ENCODE measurements around the gene FOXL2. TPM values are rescaled to one million over a fixed set of nuclear protein-coding genes. Genes with fewer than 3 reads are reported as not detected.

FOXL2 gene
- total RNA-seq, 1 experiment from 2014 or later: not detected

- H3K9me3 ChIP-seq (ENCODE audit: low read length): no peaks in the 10 kb centered on the region
- H3K4me3 ChIP-seq (ENCODE audit: low read length): peak overlapping the region; percentile 33; the same call in 1 of the 2 replicates
- ChIA-PET CTCF (interaction anchor here (0.6 to 2.9 kb wide), 5 partner anchors 15 to 456 kb away, joined by 3 to 18 read pairs (median 5); partner anchors contain the start of gene CEP70), POLR2A (ENCODE audit: unreplicated experiment) (interaction anchor here (0.6 kb wide), 2 partner anchors 312 to 427 kb away, joined by 3 to 5 read pairs; no protein-coding TSS in a partner anchor)
- ATAC-seq (peak; percentile 92), DNase-seq (peak; percentile 83)
- TF ChIP-seq EZH2phosphoT487 (IDR thresholded peaks at IDR 0.05; ENCODE audit: borderline replicate concordance, low read length) (no peak), EZH2 (IDR thresholded peaks at IDR 0.05; ENCODE audit: low read length, unreplicated experiment) (no peak), CTCF (conservative IDR thresholded peaks at IDR 0.05; ENCODE audit: low read depth, low read length) (no peak)
- H3K4me1 ChIP-seq (ENCODE audit: insufficient read depth, low read length): peaks cover 22% of the 10 kb centered on the region
- H3F3A ChIP-seq (ENCODE audit: low read length, unreplicated experiment): no peaks in the 10 kb centered on the region
- H3K9ac ChIP-seq (ENCODE audit: low read length): no peak overlapping the region
- no peaks in the 10 kb centered on the region for H3K79me2 ChIP-seq (ENCODE audit: low read length)
- peak overlapping the region; percentile 64 for H3K27ac ChIP-seq (ENCODE audit: low read length)
- H3K27me3 ChIP-seq (ENCODE audit: low read length): no peaks in the 10 kb centered on the region
- intact Hi-C loops (cut with micrococcal nuclease): loop anchor here (1.0 to 5.0 kb wide), 7 partner anchors 157 to 589 kb away; partner anchors contain the start of gene CEP70
- H3K9me2 ChIP-seq (replicated peaks; ENCODE audit: low read length): no peaks in the 10 kb centered on the region
- no peaks in the 10 kb centered on the region for H4K20me1 ChIP-seq (ENCODE audit: low read length)
- no TSS peak for BruUV-seq (replicated peaks)
- H2AFZ ChIP-seq (ENCODE audit: low read length): 0 out of 2 replicates have a peak overlapping the region, but pooled peaks have one; percentile 2
- no peaks in the 10 kb centered on the region for H3K36me3 ChIP-seq (ENCODE audit: low read depth, low read length)
- H3K4me2 ChIP-seq (ENCODE audit: low read length): peak overlapping the region; percentile 78
Measured at GRCh38 chr3:138921316-138922292, 25.3 kb downstream of the FOXL2 start.

GRCh38 chr3:138919325-138919724, 27.6 kb downstream of the FOXL2 start:
- intact Hi-C loops (cut with micrococcal nuclease): no loop called here
- H3K79me2 ChIP-seq (ENCODE audit: low read length): no peaks in the 10 kb centered on the region
- peaks cover 31% of the 10 kb centered on the region for H3K4me1 ChIP-seq (ENCODE audit: insufficient read depth, low read length)
- no peaks in the 10 kb centered on the region for H3F3A ChIP-seq (ENCODE audit: low read length, unreplicated experiment)
- no peaks in the 10 kb centered on the region for H4K20me1 ChIP-seq (ENCODE audit: low read length)
- POLR2A ChIA-PET (ENCODE audit: unreplicated experiment): no interaction called here
- DNase-seq (no peak), ATAC-seq (no peak)
- H3K4me3 ChIP-seq (ENCODE audit: low read length): no peak overlapping the region
- BruUV-seq (replicated peaks): no TSS peak
- no peaks in the 10 kb centered on the region for H3K9me3 ChIP-seq (ENCODE audit: low read length)
- H3K9ac ChIP-seq (ENCODE audit: low read length): no peak overlapping the region
- H3K36me3 ChIP-seq (ENCODE audit: low read depth, low read length): no peaks in the 10 kb centered on the region; the same call in 1 of the 2 replicates
- CTCF ChIA-PET: no interaction called here
- H3K4me2 ChIP-seq (ENCODE audit: low read length): no peak overlapping the region
- no peak overlapping the region for H3K27ac ChIP-seq (ENCODE audit: low read length)
- TF ChIP-seq EZH2 (IDR thresholded peaks at IDR 0.05; ENCODE audit: low read length, unreplicated experiment) (no peak), EZH2phosphoT487 (IDR thresholded peaks at IDR 0.05; ENCODE audit: borderline replicate concordance, low read length) (no peak), CTCF (conservative IDR thresholded peaks at IDR 0.05; ENCODE audit: low read depth, low read length) (no peak)
- H3K27me3 ChIP-seq (ENCODE audit: low read length): no peaks in the 10 kb centered on the region
- H3K9me2 ChIP-seq (replicated peaks; ENCODE audit: low read length): no peaks in the 10 kb centered on the region
- no peak overlapping the region for H2AFZ ChIP-seq (ENCODE audit: low read length)

All from PC-3 (cell line).